Retinal pigment epithelial cell (primary cell): ENCODE results near the gene ACER3.

Experiments used
- DNase-seq: peaks from one replicate; pipeline ENCODE4 v3.0.0-alpha.2; 2010; ENCODE audit warnings: low read depth
- H3K4me3 ChIP-seq: 2 replicates; pipeline ENCODE4 v1.5.1; 2011; ENCODE audit warnings: mild to moderate bottlenecking, low read length, control low read depth, moderate library complexity
- CTCF ChIP-seq: conservative IDR thresholded peaks from 2 replicates; pipeline ENCODE4 v1.5.1; 2011; ENCODE audit warnings: low read depth, low read length, control low read depth, inconsistent platforms

The ACER3 gene

GRCh38 chr11:77053217-77054015, 192.7 kb downstream of the ACER3 start:
- no peak for DNase-seq
- H3K4me3 ChIP-seq = no peak overlapping the region
- TF ChIP-seq CTCF = no peak

GRCh38 chr11:77054084-77054483, 193.4 kb downstream of the ACER3 start:
- no peak for TF ChIP-seq CTCF
- no peak for DNase-seq
- no peak overlapping the region for H3K4me3 ChIP-seq

GRCh38 chr11:77055101-77055561, 194.4 kb downstream of the ACER3 start:
- H3K4me3 ChIP-seq = no peak overlapping the region
- TF ChIP-seq CTCF = no peak
- no peak for DNase-seq

- DNase-seq = no peak
- no peak for TF ChIP-seq CTCF
- no peak overlapping the region for H3K4me3 ChIP-seq
Observed at GRCh38 chr11:77055913-77056312, 195.2 kb downstream of the ACER3 start.

GRCh38 chr11:77056814-77057402, 196.2 kb downstream of the ACER3 start:
- H3K4me3 ChIP-seq = no peak overlapping the region
- no peak for DNase-seq
- no peak for TF ChIP-seq CTCF

GRCh38 chr11:77057938-77058474, 197.3 kb downstream of the ACER3 start:
- DNase-seq = no peak
- no peak overlapping the region for H3K4me3 ChIP-seq
- no peak for TF ChIP-seq CTCF
